Measurements from ENCODE around the gene GJB6.

DNA sequence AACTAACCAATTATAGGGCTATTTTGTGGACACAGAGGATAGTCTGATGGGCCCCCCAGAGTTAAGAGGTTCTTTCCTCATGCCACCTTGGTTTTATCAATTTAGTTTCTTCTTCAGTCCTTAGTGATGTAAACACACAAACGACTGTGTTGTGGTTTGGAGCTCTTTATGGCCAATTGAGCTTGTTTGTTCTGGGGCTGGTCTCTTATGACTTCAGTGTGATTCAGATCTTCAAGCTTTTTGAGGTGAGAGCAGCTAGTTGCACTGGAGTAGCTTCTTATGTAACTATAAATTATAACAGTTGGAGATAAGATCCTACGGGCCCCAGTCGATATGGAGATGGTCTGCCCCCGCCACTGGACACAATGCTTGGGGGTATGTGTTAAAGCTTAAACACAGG, 22.0 kb upstream of the GJB6 start:
- TF ChIP-seq, protein P1, sequence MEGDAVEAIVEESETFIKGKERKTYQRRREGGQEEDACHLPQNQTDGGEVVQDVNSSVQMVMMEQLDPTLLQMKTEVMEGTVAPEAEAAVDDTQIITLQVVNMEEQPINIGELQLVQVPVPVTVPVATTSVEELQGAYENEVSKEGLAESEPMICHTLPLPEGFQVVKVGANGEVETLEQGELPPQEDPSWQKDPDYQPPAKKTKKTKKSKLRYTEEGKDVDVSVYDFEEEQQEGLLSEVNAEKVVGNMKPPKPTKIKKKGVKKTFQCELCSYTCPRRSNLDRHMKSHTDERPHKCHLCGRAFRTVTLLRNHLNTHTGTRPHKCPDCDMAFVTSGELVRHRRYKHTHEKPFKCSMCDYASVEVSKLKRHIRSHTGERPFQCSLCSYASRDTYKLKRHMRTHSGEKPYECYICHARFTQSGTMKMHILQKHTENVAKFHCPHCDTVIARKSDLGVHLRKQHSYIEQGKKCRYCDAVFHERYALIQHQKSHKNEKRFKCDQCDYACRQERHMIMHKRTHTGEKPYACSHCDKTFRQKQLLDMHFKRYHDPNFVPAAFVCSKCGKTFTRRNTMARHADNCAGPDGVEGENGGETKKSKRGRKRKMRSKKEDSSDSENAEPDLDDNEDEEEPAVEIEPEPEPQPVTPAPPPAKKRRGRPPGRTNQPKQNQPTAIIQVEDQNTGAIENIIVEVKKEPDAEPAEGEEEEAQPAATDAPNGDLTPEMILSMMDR (IDR thresholded peaks at IDR 0.05), result no peak
- no peak for TF ChIP-seq EZH2 (IDR thresholded peaks at IDR 0.05; ENCODE audit: borderline replicate concordance, insufficient read depth, low read depth, low read length, poor library complexity, severe bottlenecking)
